ENCODE data around the gene SCUBE1. TPM values are rescaled to one million over a fixed set of nuclear protein-coding genes. Genes with fewer than 3 reads are reported as not detected.

SCUBE1 gene
- polyA plus RNA-seq, 1 of the 3 experiments (the other 2 are of a cell fraction), result 0.56 TPM

DNA sequence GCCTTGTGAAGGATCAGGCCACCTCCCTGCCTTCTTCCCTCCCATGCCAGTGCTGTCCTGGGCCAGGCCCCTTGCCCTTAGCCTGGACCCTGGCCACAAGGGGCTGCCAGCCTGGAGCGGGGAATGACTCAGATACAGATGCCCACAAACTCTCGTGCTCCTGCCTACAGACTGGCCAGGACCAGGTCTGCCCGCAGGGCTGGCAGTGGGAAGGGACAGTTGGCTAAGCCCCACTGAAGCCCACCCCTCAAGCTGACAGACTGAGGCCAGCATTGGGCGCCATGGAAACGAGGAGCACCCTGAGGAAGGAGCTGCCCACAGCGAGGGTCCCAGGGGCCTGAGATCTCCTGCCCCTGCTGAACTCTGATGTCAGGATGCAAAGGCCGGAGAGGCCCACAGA is 14.1 kb downstream of the SCUBE1 start:
- no peak overlapping the region for H3K27ac ChIP-seq (ENCODE audit: low read depth in 2 of 2, low read length in 1 of 2)
- H3K27me3 ChIP-seq (ENCODE audit: insufficient read depth), result no peaks in the 10 kb centered on the region
- no peaks in the 10 kb centered on the region for H4K20me1 ChIP-seq (ENCODE audit: insufficient read depth)
- no peak overlapping the region for H3K9ac ChIP-seq
- no peaks in the 10 kb centered on the region for H3K36me3 ChIP-seq (replicated peaks in 1 of 2; ENCODE audit: control insufficient read depth in 1 of 2, insufficient read depth in 2 of 2, low read length in 1 of 2)
- no peak for DNase-seq
- no peak overlapping the region for H3K4me3 ChIP-seq (ENCODE audit: low read depth in 2 of 2, low read length in 1 of 2)
- H3F3A ChIP-seq (replicated peaks; ENCODE audit: insufficient read depth), result no peaks in the 10 kb centered on the region
- H3K9me2 ChIP-seq, result no peaks in the 10 kb centered on the region
- H3K9me3 ChIP-seq, result no peaks in the 10 kb centered on the region
- H3K79me2 ChIP-seq (ENCODE audit: insufficient read depth), result no peaks in the 10 kb centered on the region
- no peak overlapping the region for H2AFZ ChIP-seq (ENCODE audit: low read depth)
- peaks cover 0 to 4% of the 10 kb centered on the region in 2 experiments; a peak in 1 of 4 replicates for H3K4me1 ChIP-seq (ENCODE audit: control insufficient read depth in 1 of 2, insufficient read depth in 2 of 2, low read depth in 1 of 2, low read length in 1 of 2)
- POLR2A ChIA-PET, result no interaction called here
- no peak for TF ChIP-seq FOXM1 (IDR thresholded peaks at IDR 0.05; ENCODE audit: low read depth)
- TF ChIP-seq, protein P1, sequence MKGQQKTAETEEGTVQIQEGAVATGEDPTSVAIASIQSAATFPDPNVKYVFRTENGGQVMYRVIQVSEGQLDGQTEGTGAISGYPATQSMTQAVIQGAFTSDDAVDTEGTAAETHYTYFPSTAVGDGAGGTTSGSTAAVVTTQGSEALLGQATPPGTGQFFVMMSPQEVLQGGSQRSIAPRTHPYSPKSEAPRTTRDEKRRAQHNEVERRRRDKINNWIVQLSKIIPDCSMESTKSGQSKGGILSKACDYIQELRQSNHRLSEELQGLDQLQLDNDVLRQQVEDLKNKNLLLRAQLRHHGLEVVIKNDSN (IDR thresholded peaks at IDR 0.05; ENCODE audit: borderline replicate concordance, low read depth), result no peak
- TF ChIP-seq, protein P2, sequence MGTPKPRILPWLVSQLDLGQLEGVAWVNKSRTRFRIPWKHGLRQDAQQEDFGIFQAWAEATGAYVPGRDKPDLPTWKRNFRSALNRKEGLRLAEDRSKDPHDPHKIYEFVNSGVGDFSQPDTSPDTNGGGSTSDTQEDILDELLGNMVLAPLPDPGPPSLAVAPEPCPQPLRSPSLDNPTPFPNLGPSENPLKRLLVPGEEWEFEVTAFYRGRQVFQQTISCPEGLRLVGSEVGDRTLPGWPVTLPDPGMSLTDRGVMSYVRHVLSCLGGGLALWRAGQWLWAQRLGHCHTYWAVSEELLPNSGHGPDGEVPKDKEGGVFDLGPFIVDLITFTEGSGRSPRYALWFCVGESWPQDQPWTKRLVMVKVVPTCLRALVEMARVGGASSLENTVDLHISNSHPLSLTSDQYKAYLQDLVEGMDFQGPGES (IDR thresholded peaks at IDR 0.05; ENCODE audit: low read depth, low read length), result no peak
- no peak for TF ChIP-seq TCF12 (IDR thresholded peaks at IDR 0.05)
- TF ChIP-seq RFX5 (IDR thresholded peaks at IDR 0.05; ENCODE audit: low read length), result no peak
- no peak for TF ChIP-seq RAD21 (IDR thresholded peaks at IDR 0.05; ENCODE audit: low read length)
- TF ChIP-seq SMC3 (IDR thresholded peaks at IDR 0.05; ENCODE audit: low read depth, low read length), result no peak
- TF ChIP-seq, protein P3, sequence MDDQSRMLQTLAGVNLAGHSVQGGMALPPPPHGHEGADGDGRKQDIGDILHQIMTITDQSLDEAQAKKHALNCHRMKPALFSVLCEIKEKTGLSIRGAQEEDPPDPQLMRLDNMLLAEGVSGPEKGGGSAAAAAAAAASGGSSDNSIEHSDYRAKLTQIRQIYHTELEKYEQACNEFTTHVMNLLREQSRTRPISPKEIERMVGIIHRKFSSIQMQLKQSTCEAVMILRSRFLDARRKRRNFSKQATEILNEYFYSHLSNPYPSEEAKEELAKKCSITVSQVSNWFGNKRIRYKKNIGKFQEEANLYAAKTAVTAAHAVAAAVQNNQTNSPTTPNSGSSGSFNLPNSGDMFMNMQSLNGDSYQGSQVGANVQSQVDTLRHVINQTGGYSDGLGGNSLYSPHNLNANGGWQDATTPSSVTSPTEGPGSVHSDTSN (IDR thresholded peaks at IDR 0.05), result no peak
- TF ChIP-seq MEF2A (IDR thresholded peaks at IDR 0.05; ENCODE audit: borderline replicate concordance, low read depth), result no peak
- no peak for TF ChIP-seq GATA2 (CRISPR knock-in tag; IDR thresholded peaks at IDR 0.05)
- no peak for TF ChIP-seq EP300 (IDR thresholded peaks at IDR 0.05; ENCODE audit: borderline replicate concordance in 1 of 2, low read depth in 1 of 2, low read length in 1 of 2)
- no peak for TF ChIP-seq GABPA (IDR thresholded peaks at IDR 0.05; ENCODE audit: low read depth)
- TF ChIP-seq YY1 (IDR thresholded peaks at IDR 0.05; ENCODE audit: low read depth), result no peak
- no peak overlapping the region for H3K4me2 ChIP-seq
- WGBS (ENCODE audit: low lambda C conversion rate), result no CpG with 5 or more reads among the region's 7 CpGs
- CTCF ChIA-PET, result interaction anchor here (0.8 to 1.1 kb wide), 2 partner anchors 17 to 56 kb away, joined by 3 read pairs; no protein-coding TSS in a partner anchor

DNA sequence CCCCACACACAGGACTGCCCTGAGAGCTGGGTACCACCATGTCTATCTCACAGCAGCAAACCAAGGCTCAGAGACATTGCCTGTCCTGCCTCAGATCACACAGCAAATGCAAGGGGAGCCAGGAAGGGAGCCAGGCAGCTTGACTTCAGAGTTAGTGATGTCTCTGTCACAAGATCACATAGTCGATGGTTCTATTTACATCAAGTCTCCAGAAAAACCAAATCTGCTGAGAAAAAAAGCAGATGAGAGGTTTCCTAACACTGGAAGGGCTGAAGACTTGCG is 16.1 kb downstream of the SCUBE1 start:
- H3K4me3 ChIP-seq (ENCODE audit: low read depth in 2 of 2, low read length in 1 of 2), result no peak overlapping the region
- H3K9ac ChIP-seq, result no peak overlapping the region
- H3K79me2 ChIP-seq (ENCODE audit: insufficient read depth), result no peaks in the 10 kb centered on the region
- DNase-seq, result no peak
- no peak overlapping the region for H3K27ac ChIP-seq (ENCODE audit: low read depth in 2 of 2, low read length in 1 of 2)
- no peaks in the 10 kb centered on the region for H3K9me3 ChIP-seq
- H3K4me1 ChIP-seq (ENCODE audit: control insufficient read depth in 1 of 2, insufficient read depth in 2 of 2, low read depth in 1 of 2, low read length in 1 of 2), result peaks cover 0 to 4% of the 10 kb centered on the region in 2 experiments; a peak in 1 of 4 replicates
- no peak overlapping the region for H3K4me2 ChIP-seq
- no peaks in the 10 kb centered on the region for H3K36me3 ChIP-seq (replicated peaks in 1 of 2; ENCODE audit: control insufficient read depth in 1 of 2, insufficient read depth in 2 of 2, low read length in 1 of 2)
- H3K9me2 ChIP-seq, result no peaks in the 10 kb centered on the region
- CTCF ChIA-PET, result interaction anchor here (0.8 to 1.4 kb wide), 2 partner anchors 19 to 53 kb away, joined by 3 to 4 read pairs; no protein-coding TSS in a partner anchor
- WGBS (ENCODE audit: low lambda C conversion rate), result 25% methylated on average over 1 of the region's 2 CpGs
- H4K20me1 ChIP-seq (ENCODE audit: insufficient read depth), result no peaks in the 10 kb centered on the region
- POLR2A ChIA-PET, result no interaction called here
- H3F3A ChIP-seq (replicated peaks; ENCODE audit: insufficient read depth), result no peaks in the 10 kb centered on the region
- H3K27me3 ChIP-seq (ENCODE audit: insufficient read depth), result no peaks in the 10 kb centered on the region
- no peak overlapping the region for H2AFZ ChIP-seq (ENCODE audit: low read depth)
- TF ChIP-seq ELF1 (IDR thresholded peaks at IDR 0.05) (no peak), EP300 (IDR thresholded peaks at IDR 0.05; ENCODE audit: borderline replicate concordance in 1 of 2, low read depth in 1 of 2, low read length in 1 of 2) (no peak), RCOR1 (IDR thresholded peaks at IDR 0.05; ENCODE audit: low read length) (no peak), RFX5 (IDR thresholded peaks at IDR 0.05; ENCODE audit: low read length) (no peak), FOXJ3 (CRISPR knock-in tag; IDR thresholded peaks at IDR 0.05) (no peak), JUND (IDR thresholded peaks at IDR 0.05) (no peak), GATA2 (CRISPR knock-in tag; IDR thresholded peaks at IDR 0.05) (no peak), TAF1 (IDR thresholded peaks at IDR 0.05; ENCODE audit: borderline replicate concordance, low read depth, low read length) (no peak), TCF12 (IDR thresholded peaks at IDR 0.05) (no peak), MXI1 (IDR thresholded peaks at IDR 0.05; ENCODE audit: low read depth, low read length) (no peak), GABPA (IDR thresholded peaks at IDR 0.05; ENCODE audit: low read depth) (no peak), MEF2A (IDR thresholded peaks at IDR 0.05; ENCODE audit: borderline replicate concordance, low read depth) (no peak), RAD21 (IDR thresholded peaks at IDR 0.05; ENCODE audit: low read length) (no peak)
- TF ChIP-seq, protein P4, sequence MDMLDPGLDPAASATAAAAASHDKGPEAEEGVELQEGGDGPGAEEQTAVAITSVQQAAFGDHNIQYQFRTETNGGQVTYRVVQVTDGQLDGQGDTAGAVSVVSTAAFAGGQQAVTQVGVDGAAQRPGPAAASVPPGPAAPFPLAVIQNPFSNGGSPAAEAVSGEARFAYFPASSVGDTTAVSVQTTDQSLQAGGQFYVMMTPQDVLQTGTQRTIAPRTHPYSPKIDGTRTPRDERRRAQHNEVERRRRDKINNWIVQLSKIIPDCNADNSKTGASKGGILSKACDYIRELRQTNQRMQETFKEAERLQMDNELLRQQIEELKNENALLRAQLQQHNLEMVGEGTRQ (IDR thresholded peaks at IDR 0.05; ENCODE audit: borderline replicate concordance, low read depth, low read length), result no peak
- TF ChIP-seq, protein P3 (IDR thresholded peaks at IDR 0.05), result no peak
- TF ChIP-seq, protein P5, sequence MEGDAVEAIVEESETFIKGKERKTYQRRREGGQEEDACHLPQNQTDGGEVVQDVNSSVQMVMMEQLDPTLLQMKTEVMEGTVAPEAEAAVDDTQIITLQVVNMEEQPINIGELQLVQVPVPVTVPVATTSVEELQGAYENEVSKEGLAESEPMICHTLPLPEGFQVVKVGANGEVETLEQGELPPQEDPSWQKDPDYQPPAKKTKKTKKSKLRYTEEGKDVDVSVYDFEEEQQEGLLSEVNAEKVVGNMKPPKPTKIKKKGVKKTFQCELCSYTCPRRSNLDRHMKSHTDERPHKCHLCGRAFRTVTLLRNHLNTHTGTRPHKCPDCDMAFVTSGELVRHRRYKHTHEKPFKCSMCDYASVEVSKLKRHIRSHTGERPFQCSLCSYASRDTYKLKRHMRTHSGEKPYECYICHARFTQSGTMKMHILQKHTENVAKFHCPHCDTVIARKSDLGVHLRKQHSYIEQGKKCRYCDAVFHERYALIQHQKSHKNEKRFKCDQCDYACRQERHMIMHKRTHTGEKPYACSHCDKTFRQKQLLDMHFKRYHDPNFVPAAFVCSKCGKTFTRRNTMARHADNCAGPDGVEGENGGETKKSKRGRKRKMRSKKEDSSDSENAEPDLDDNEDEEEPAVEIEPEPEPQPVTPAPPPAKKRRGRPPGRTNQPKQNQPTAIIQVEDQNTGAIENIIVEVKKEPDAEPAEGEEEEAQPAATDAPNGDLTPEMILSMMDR (IDR thresholded peaks at IDR 0.05), result no peak
- TF ChIP-seq, protein P6, sequence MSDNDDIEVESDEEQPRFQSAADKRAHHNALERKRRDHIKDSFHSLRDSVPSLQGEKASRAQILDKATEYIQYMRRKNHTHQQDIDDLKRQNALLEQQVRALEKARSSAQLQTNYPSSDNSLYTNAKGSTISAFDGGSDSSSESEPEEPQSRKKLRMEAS (IDR thresholded peaks at IDR 0.05; ENCODE audit: low read depth), result no peak

Measured in SK-N-SH (cell line).